OCI-LY7 (cell line): ENCODE measurements around the gene MAST2.

Source experiments
- CTCF ChIP-seq: fragments of 200-600 bp; sonication (generic); conservative IDR thresholded peaks from 2 replicates; pipeline ENCODE4 v1.5.1; 2014; ENCODE audit warnings: mild to moderate bottlenecking, antibody characterized with exemption, low read length, moderate library complexity, mixed read lengths
- EZH2phosphoT487 ChIP-seq: fragments of 200-600 bp; sonication (generic); IDR thresholded peaks from 2 replicates; pipeline ENCODE4 v1.6.1; 2018; ENCODE audit warnings: low read depth, borderline replicate concordance, mild to moderate bottlenecking, mixed run types, antibody characterized with exemption, low read length, moderate library complexity, mixed read lengths

- no peak for TF ChIP-seq CTCF
- no peak for TF ChIP-seq EZH2phosphoT487
Observed at GRCh38 chr1:45953934-45954847, 150.8 kb downstream of the MAST2 start.
